Measurements from ENCODE around the gene SYNPR.

DNA sequence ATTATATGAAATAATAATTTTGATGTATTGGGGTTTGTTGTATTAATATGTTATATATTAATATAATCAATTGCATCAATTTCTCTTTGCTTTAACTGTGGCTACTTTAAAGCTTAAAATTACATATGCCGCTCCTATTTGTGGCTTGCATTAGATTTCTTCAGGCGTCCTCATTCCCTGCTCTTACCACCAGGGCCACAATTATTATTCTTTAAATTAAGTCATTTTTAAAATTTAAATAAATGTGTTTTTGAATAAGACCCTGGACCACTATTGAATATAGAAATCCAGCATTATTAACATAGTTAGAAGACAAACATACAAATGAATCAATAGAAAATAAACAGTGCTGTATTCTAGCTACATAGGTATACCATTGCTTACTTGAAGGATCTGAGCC is 318.9 kb downstream of the SYNPR start:
- TF ChIP-seq POLR2A (IDR thresholded peaks at IDR 0.05; ENCODE audit: extremely low read depth, insufficient read length) (no peak), CTCF (IDR thresholded peaks at IDR 0.05; ENCODE audit: low read depth, low read length) (no peak), MYC (IDR thresholded peaks at IDR 0.05; ENCODE audit: low read depth, low read length) (no peak)
- TF ChIP-seq, protein P1, sequence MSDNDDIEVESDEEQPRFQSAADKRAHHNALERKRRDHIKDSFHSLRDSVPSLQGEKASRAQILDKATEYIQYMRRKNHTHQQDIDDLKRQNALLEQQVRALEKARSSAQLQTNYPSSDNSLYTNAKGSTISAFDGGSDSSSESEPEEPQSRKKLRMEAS (IDR thresholded peaks at IDR 0.05; ENCODE audit: low read depth, low read length), result no peak

All from NB4 (cell line).